ENCODE data around the gene ADAM15. TPM values are rescaled to one million over a fixed set of nuclear protein-coding genes. Genes with fewer than 3 reads are reported as not detected.

ADAM15 gene
- total and polyA plus RNA-seq, 7 experiments from 2014 or later = 5.8 to 53.7 (median 27.9) TPM

DNA sequence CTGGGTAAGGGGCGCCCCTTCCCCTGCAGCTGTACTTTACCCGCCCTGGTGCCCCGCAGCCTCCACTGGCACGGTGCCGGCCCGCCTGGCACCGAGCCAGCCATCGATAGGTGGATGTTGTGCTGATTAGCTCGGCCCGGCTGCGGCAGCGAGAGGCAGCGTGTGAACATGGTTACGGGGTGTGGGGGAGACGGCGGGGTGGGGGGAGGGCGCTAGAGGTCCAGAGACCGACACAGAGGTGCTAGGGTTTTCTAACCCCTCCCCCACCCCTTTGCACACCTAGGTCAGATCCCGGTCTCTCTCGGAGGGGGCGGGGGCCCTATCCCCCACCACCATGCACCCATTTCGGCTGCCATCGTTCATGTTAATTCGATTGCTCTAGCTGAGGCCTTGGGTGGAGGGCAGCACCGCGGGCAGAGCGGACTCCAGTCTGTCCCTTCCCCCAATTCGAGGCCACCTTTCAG, 19.1 kb downstream of the ADAM15 start:
- POLR2A ChIA-PET = interaction anchor here (0.7 to 1.6 kb wide), 4 partner anchors 8 to 30 kb away, joined by 3 to 4 read pairs (median 4); partner anchors contain the start of gene EFNA3
- intact Hi-C loops (cut with micrococcal nuclease) = no loop called here
- Histone ChIP-seq H3K4me3 (ENCODE audit: low read length) (peak overlapping the region; percentile 56), H3K4me1 (ENCODE audit: control insufficient read depth in 2 of 2, insufficient read depth in 2 of 2, low read length in 2 of 2) (peaks cover 6 to 16% of the 10 kb centered on the region in 2 donors), H3K36me3 (ENCODE audit: control insufficient read depth in 2 of 3, insufficient read depth in 3 of 3, low read length in 3 of 3) (peaks cover 0 to 21% (median 0%) of the 10 kb centered on the region in 3 experiments), H3K27ac (ENCODE audit: low read depth, low read length) (peak overlapping the region; percentile 66), H3K27me3 (ENCODE audit: control insufficient read depth in 2 of 2, insufficient read depth in 2 of 2, low read length in 2 of 2) (no peaks in the 10 kb centered on the region), H3K9me3 (ENCODE audit: control insufficient read depth in 2 of 3, low read length in 3 of 3) (no peaks in the 10 kb centered on the region)
- Mint-ChIP-seq H3K36me3 (peaks cover 0 to 11% (median 0%) of the 10 kb centered on the region in 5 donors), H3K4me1 (peaks cover 17 to 48% (median 42%) of the 10 kb centered on the region in 7 donors), H3K4me3 (peak overlapping the region in 8 of 10 donors; percentile 53 to 77 (median 58)), H3K9me3 (no peaks in the 10 kb centered on the region), H3K27ac (peak overlapping the region in 3 of 9 donors; percentile 26 to 64 (median 63)), H3K27me3 (peaks cover 0 to 9% (median 0%) of the 10 kb centered on the region in 5 donors)
- CTCF ChIA-PET = interaction anchor here (0.6 to 3.4 kb wide), 6 partner anchors 9 to 139 kb away, joined by 3 to 25 read pairs (median 3); partner anchors contain the start of gene ADAM15
- ATAC-seq (no peak), DNase-seq (no peak)

- H3K9me3 ChIP-seq (ENCODE audit: control insufficient read depth in 2 of 3, low read length in 3 of 3) = no peaks in the 10 kb centered on the region
- H3K27ac ChIP-seq (ENCODE audit: low read depth, low read length) = peak overlapping the region; percentile 66
- H3K4me1 ChIP-seq (ENCODE audit: control insufficient read depth in 2 of 2, insufficient read depth in 2 of 2, low read length in 2 of 2) = peaks cover 6 to 16% of the 10 kb centered on the region in 2 donors
- peak overlapping the region; percentile 53 to 77 (median 58) for H3K4me3 Mint-ChIP-seq
- POLR2A ChIA-PET = interaction anchor here (0.7 to 1.6 kb wide), 4 partner anchors 8 to 31 kb away, joined by 3 to 4 read pairs (median 4); partner anchors contain the start of gene EFNA3
- peaks cover 17 to 50% (median 42%) of the 10 kb centered on the region in 7 donors for H3K4me1 Mint-ChIP-seq
- H3K36me3 ChIP-seq (ENCODE audit: control insufficient read depth in 2 of 3, insufficient read depth in 3 of 3, low read length in 3 of 3) = peaks cover 0 to 21% (median 0%) of the 10 kb centered on the region in 3 experiments
- peaks cover 0 to 11% (median 0%) of the 10 kb centered on the region in 5 donors for H3K36me3 Mint-ChIP-seq
- no peaks in the 10 kb centered on the region for H3K9me3 Mint-ChIP-seq
- H3K27me3 ChIP-seq (ENCODE audit: control insufficient read depth in 2 of 2, insufficient read depth in 2 of 2, low read length in 2 of 2) = no peaks in the 10 kb centered on the region
- CTCF ChIA-PET = interaction anchor here (0.6 to 3.4 kb wide), 6 partner anchors 9 to 140 kb away, joined by 3 to 25 read pairs (median 3); partner anchors contain the start of gene ADAM15
- peak overlapping the region; percentile 56 for H3K4me3 ChIP-seq (ENCODE audit: low read length)
- DNase-seq (peak; percentile 64 to 85 (median 79)), ATAC-seq (peak; percentile 98)
- intact Hi-C loops (cut with micrococcal nuclease) = loop anchor here (1.0 kb wide), 3 partner anchors 8 to 14 kb away; partner anchors contain the start of gene EFNA4 (in 1 of the 2)
- H3K27me3 Mint-ChIP-seq = peaks cover 0 to 9% (median 0%) of the 10 kb centered on the region in 5 donors
- H3K27ac Mint-ChIP-seq = peak overlapping the region in 7 of 9 donors; percentile 43 to 86 (median 64)
Observed at GRCh38 chr1:155070721-155071569, 19.8 kb downstream of the ADAM15 start.

DNA sequence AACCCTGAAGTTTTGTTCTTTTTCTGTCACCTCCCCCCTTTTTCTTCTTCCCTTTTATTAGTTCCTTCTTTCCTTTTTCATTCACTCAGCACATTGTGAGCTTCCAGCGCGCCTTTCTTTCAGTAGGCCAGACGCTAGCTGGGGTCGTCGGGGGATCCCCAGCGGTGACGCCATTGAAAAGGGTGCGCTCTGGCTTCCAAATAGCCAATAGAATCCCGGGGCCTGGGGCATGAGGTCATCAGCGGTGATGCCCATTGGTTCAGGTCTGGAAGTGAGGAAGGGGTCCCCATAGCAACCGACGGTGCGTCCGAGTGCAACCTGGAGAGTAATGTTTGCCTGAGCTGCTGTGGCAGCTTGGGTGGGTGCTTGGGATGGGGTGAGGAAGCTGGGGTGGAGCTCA, 20.6 kb downstream of the ADAM15 start:
- H3K27me3 Mint-ChIP-seq = peaks cover 0 to 9% (median 0%) of the 10 kb centered on the region in 5 donors
- Histone ChIP-seq H3K27me3 (ENCODE audit: control insufficient read depth in 2 of 2, insufficient read depth in 2 of 2, low read length in 2 of 2) (no peaks in the 10 kb centered on the region), H3K4me1 (ENCODE audit: control insufficient read depth in 2 of 2, insufficient read depth in 2 of 2, low read length in 2 of 2) (peaks cover 6 to 16% of the 10 kb centered on the region in 2 donors), H3K4me3 (ENCODE audit: low read length) (no peak overlapping the region), H3K36me3 (ENCODE audit: control insufficient read depth in 2 of 3, insufficient read depth in 3 of 3, low read length in 3 of 3) (peaks cover 0 to 15% (median 0%) of the 10 kb centered on the region in 3 experiments), H3K9me3 (ENCODE audit: control insufficient read depth in 2 of 3, low read length in 3 of 3) (no peaks in the 10 kb centered on the region), H3K27ac (ENCODE audit: low read depth, low read length) (peak overlapping the region; percentile 66)
- ChIA-PET CTCF (interaction anchor here (1.4 to 3.4 kb wide), 2 partner anchors 13 to 27 kb away, joined by 5 to 25 read pairs; no protein-coding TSS in a partner anchor), POLR2A (interaction anchor here (0.7 to 1.0 kb wide), 3 partner anchors 8 to 12 kb away, joined by 3 to 4 read pairs (median 3); partner anchors contain the start of gene EFNA4)
- ATAC-seq = no peak
- H3K4me3 Mint-ChIP-seq = peak overlapping the region in 9 of 10 donors; percentile 54 to 77 (median 58)
- peak in 1 of 9 donors; percentile 8 for DNase-seq
- intact Hi-C loops (cut with micrococcal nuclease) = loop anchor here (1.0 kb wide), 3 partner anchors 8 to 14 kb away; partner anchors contain the start of gene EFNA4 (in 1 of the 2)
- peak overlapping the region in 6 of 9 donors; percentile 63 to 86 (median 70) for H3K27ac Mint-ChIP-seq
- no peaks in the 10 kb centered on the region for H3K9me3 Mint-ChIP-seq
- peaks cover 17 to 47% (median 40%) of the 10 kb centered on the region in 7 donors for H3K4me1 Mint-ChIP-seq
- H3K36me3 Mint-ChIP-seq = peaks cover 0 to 8% (median 0%) of the 10 kb centered on the region in 5 donors

- peaks cover 0 to 13% (median 0%) of the 10 kb centered on the region in 5 donors for H3K27me3 Mint-ChIP-seq
- no peak for ATAC-seq
- Histone ChIP-seq H3K4me3 (ENCODE audit: low read length) (no peak overlapping the region), H3K27ac (ENCODE audit: low read depth, low read length) (no peak overlapping the region), H3K4me1 (ENCODE audit: control insufficient read depth in 2 of 2, insufficient read depth in 2 of 2, low read length in 2 of 2) (peaks cover 6 to 16% of the 10 kb centered on the region in 2 donors), H3K27me3 (ENCODE audit: control insufficient read depth in 2 of 2, insufficient read depth in 2 of 2, low read length in 2 of 2) (no peaks in the 10 kb centered on the region), H3K36me3 (ENCODE audit: control insufficient read depth in 2 of 3, insufficient read depth in 3 of 3, low read length in 3 of 3) (peaks cover 0 to 7% (median 0%) of the 10 kb centered on the region in 3 experiments), H3K9me3 (ENCODE audit: control insufficient read depth in 2 of 3, low read length in 3 of 3) (no peaks in the 10 kb centered on the region)
- DNase-seq = no peak
- H3K4me3 Mint-ChIP-seq = peak overlapping the region in 5 of 10 donors; percentile 12 to 70 (median 16)
- peaks cover 17 to 57% (median 45%) of the 10 kb centered on the region in 7 donors for H3K4me1 Mint-ChIP-seq
- POLR2A ChIA-PET = interaction anchor here (1.0 to 1.1 kb wide), 2 partner anchors 11 to 12 kb away, joined by 3 to 6 read pairs; no protein-coding TSS in a partner anchor
- no peaks in the 10 kb centered on the region for H3K9me3 Mint-ChIP-seq
- peaks cover 0 to 5% (median 0%) of the 10 kb centered on the region in 5 donors for H3K36me3 Mint-ChIP-seq
- intact Hi-C loops (cut with micrococcal nuclease) = no loop called here
- H3K27ac Mint-ChIP-seq = peak overlapping the region in 3 of 9 donors; percentile 3 to 60 (median 32)
- CTCF ChIA-PET = interaction anchor here (1.4 kb wide), 1 partner anchor 28 kb away, joined by 5 read pairs; no protein-coding TSS in a partner anchor
Observed at GRCh38 chr1:155072531-155073289, 21.6 kb downstream of the ADAM15 start.

- H3K27ac Mint-ChIP-seq = peak overlapping the region in 4 of 9 donors; percentile 13 to 67 (median 46)
- peak in 1 of 9 donors; percentile 12 for DNase-seq
- ChIA-PET POLR2A (interaction anchor here (0.6 to 1.7 kb wide), 3 partner anchors 8 to 172 kb away, joined by 4 to 8 read pairs (median 6); no protein-coding TSS in a partner anchor), CTCF (interaction anchor here (2.9 to 8.1 kb wide), 2 partner anchors 10 to 11 kb away, joined by 18 to 52 read pairs; partner anchors contain the start of gene EFNA4)
- H3K36me3 Mint-ChIP-seq = peaks cover 0 to under 1% (median 0%) of the 10 kb centered on the region in 5 donors
- intact Hi-C loops (cut with micrococcal nuclease) = no loop called here
- no peak overlapping the region for H3K4me3 ChIP-seq (ENCODE audit: low read length)
- H3K4me1 ChIP-seq (ENCODE audit: control insufficient read depth in 2 of 2, insufficient read depth in 2 of 2, low read length in 2 of 2) = peaks cover 9 to 16% of the 10 kb centered on the region in 2 donors
- H3K27me3 ChIP-seq (ENCODE audit: control insufficient read depth in 2 of 2, insufficient read depth in 2 of 2, low read length in 2 of 2) = no peaks in the 10 kb centered on the region
- H3K27ac ChIP-seq (ENCODE audit: low read depth, low read length) = no peak overlapping the region
- H3K27me3 Mint-ChIP-seq = peaks cover 0 to 15% (median 0%) of the 10 kb centered on the region in 5 donors
- peaks cover 17 to 63% (median 47%) of the 10 kb centered on the region in 7 donors for H3K4me1 Mint-ChIP-seq
- H3K9me3 ChIP-seq (ENCODE audit: control insufficient read depth in 2 of 3, low read length in 3 of 3) = no peaks in the 10 kb centered on the region
- peaks cover 0 to 7% (median 0%) of the 10 kb centered on the region in 3 experiments for H3K36me3 ChIP-seq (ENCODE audit: control insufficient read depth in 2 of 3, insufficient read depth in 3 of 3, low read length in 3 of 3)
- H3K9me3 Mint-ChIP-seq = no peaks in the 10 kb centered on the region
- no peak for ATAC-seq
- peak overlapping the region in 5 of 10 donors; percentile 11 to 45 (median 15) for H3K4me3 Mint-ChIP-seq
Observed at GRCh38 chr1:155073377-155074242, 22.5 kb downstream of the ADAM15 start.
